ENCODE measurements around the gene TBX18.

GRCh38 chr6:84663866-84664265 lies 100.5 kb downstream of the TBX18 start:
- TF ChIP-seq CTCF (IDR thresholded peaks at IDR 0.05) (no peak), ZFX (IDR thresholded peaks at IDR 0.05; ENCODE audit: borderline replicate concordance) (no peak)

All from 22Rv1 (cell line).